NB4 (cell line): ENCODE data around the gene STX8.

ENCODE experiments used
- CTCF ChIP-seq: IDR thresholded peaks from one replicate; pipeline ENCODE4 v1.5.1; 2012; ENCODE audit warnings: low read depth, low read length
- MAX ChIP-seq: IDR thresholded peaks from 2 replicates; pipeline ENCODE4 v1.6.1; 2011; ENCODE audit warnings: low read depth, low read length
- POLR2A ChIP-seq: IDR thresholded peaks from 2 replicates; pipeline ENCODE4 v1.6.1; 2011; ENCODE audit warnings: mild to moderate bottlenecking; ENCODE audit not compliant: insufficient read length; ENCODE audit errors: extremely low read depth

DNA sequence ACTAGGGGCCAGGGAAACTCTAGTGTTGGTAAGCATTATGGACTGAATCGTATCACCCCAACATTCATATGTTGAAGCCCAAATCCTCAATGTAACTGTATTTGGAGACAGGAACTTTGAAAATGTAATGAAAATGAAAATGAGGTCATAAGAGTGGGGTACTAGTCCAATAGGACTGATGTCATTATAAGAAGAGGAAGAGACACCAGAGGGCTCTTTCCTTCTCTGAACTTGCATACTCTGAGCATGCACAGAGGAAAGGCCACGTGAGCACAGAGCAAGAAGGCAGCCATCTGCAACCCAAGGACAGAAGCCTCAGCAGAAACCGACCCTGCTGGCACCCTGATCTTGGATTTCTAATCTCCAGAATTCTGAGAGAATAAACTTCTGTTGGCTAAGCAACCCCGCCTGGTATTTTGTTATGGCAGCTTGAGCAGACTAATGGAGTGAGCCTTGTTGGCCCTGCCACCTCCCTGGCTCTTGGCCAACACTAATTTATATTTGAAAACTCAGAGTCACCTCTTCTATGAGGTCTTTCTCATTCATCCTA, 280.9 kb downstream of the STX8 start:
- TF ChIP-seq CTCF (no peak), POLR2A (no peak), MAX (no peak)
